Measurements from ENCODE around the gene LCNL1.
A peak's percentile ranks its signal among the peaks of the same experiment; 100 is the strongest.

LCNL1 gene

GRCh38 chr9:136994180-136994887 lies 11.5 kb downstream of the LCNL1 start:
- no peak overlapping the region for H3K4me2 ChIP-seq (ENCODE audit: insufficient read depth, low read length, poor library complexity, severe bottlenecking)
- no peak overlapping the region for H2AFZ ChIP-seq (ENCODE audit: low read length)
- H2AK5ac ChIP-seq (ENCODE audit: low read depth, low read length) = no peak overlapping the region
- peak overlapping the region; percentile 58 for H2BK12ac ChIP-seq (ENCODE audit: low read length)
- peaks cover 4 to 22% of the 10 kb centered on the region in 2 donors for H3K4me1 ChIP-seq (ENCODE audit: control insufficient read depth in 2 of 2, insufficient read depth in 1 of 2, low read depth in 1 of 2, low read length in 2 of 2)
- no peak overlapping the region for H3K4ac ChIP-seq (ENCODE audit: low read length)
- H3K27ac ChIP-seq (replicated peaks; ENCODE audit: low read length) = no peak overlapping the region
- peaks cover 0 to 5% (median 0%) of the 10 kb centered on the region in 3 experiments for H3K27me3 ChIP-seq (ENCODE audit: control insufficient read depth in 3 of 3, insufficient read depth in 3 of 3, low read depth in 1 of 3, low read length in 3 of 3)
- peak overlapping the region in 1 of 2 donors; percentile 97 for H3K4me3 ChIP-seq (ENCODE audit: low read length in 2 of 2)
- no peak overlapping the region for H4K91ac ChIP-seq (ENCODE audit: low read depth, low read length, poor library complexity)
- no peak for DNase-seq (ENCODE audit: low spot score)
- peaks cover 6 to 15% of the 10 kb centered on the region in 2 donors for H3K36me3 ChIP-seq (replicated peaks in 1 of 2; ENCODE audit: control insufficient read depth in 2 of 2, insufficient read depth in 2 of 2, low read length in 2 of 2)
- peaks cover 9% of the 10 kb centered on the region for H3K79me1 ChIP-seq (ENCODE audit: low read depth, low read length)
- no peak overlapping the region for H4K8ac ChIP-seq (ENCODE audit: low read depth, low read length)
- H3K14ac ChIP-seq (ENCODE audit: low read length) = no peak overlapping the region
- peaks cover 8 to 13% of the 10 kb centered on the region in 2 donors for H3K9me3 ChIP-seq (replicated peaks in 1 of 2; ENCODE audit: control insufficient read depth in 2 of 2, insufficient read depth in 1 of 2, low read depth in 1 of 2, low read length in 2 of 2)
- H2BK120ac ChIP-seq (ENCODE audit: low read depth, low read length) = no peak overlapping the region
- no peak overlapping the region for H3K23ac ChIP-seq (ENCODE audit: low read depth, low read length, poor library complexity)
- peak overlapping the region; percentile 5 for H2BK5ac ChIP-seq (ENCODE audit: low read length)
- H3K9ac ChIP-seq (ENCODE audit: low read depth, low read length, poor library complexity) = no peak overlapping the region
- H3K18ac ChIP-seq (ENCODE audit: low read length) = no peak overlapping the region
- no peak overlapping the region for H2BK15ac ChIP-seq (ENCODE audit: low read length)
- WGBS, 2 donors (ENCODE audit: extremely low coverage in 2 of 2, insufficient read length in 2 of 2, insufficient replicate concordance in 1 of 2) = no CpG with 5 or more reads among the region's 54 CpGs

GRCh38 chr9:136994888-136995230 lies 12.1 kb downstream of the LCNL1 start:
- H2AFZ ChIP-seq (ENCODE audit: low read length) = no peak overlapping the region
- no peak overlapping the region for H3K14ac ChIP-seq (ENCODE audit: low read length)
- H2BK120ac ChIP-seq (ENCODE audit: low read depth, low read length) = no peak overlapping the region
- no peak overlapping the region for H4K91ac ChIP-seq (ENCODE audit: low read depth, low read length, poor library complexity)
- no peak overlapping the region for H4K8ac ChIP-seq (ENCODE audit: low read depth, low read length)
- H3K4me3 ChIP-seq (ENCODE audit: low read length in 2 of 2) = no peak overlapping the region
- no peak overlapping the region for H3K18ac ChIP-seq (ENCODE audit: low read length)
- no CpG with 5 or more reads among the region's 40 CpGs for WGBS, 2 donors (ENCODE audit: extremely low coverage in 2 of 2, insufficient read length in 2 of 2, insufficient replicate concordance in 1 of 2)
- peaks cover 9% of the 10 kb centered on the region for H3K79me1 ChIP-seq (ENCODE audit: low read depth, low read length)
- H3K36me3 ChIP-seq (replicated peaks in 1 of 2; ENCODE audit: control insufficient read depth in 2 of 2, insufficient read depth in 2 of 2, low read length in 2 of 2) = peaks cover 6 to 15% of the 10 kb centered on the region in 2 donors
- H2BK15ac ChIP-seq (ENCODE audit: low read length) = no peak overlapping the region
- H3K9me3 ChIP-seq (replicated peaks in 1 of 2; ENCODE audit: control insufficient read depth in 2 of 2, insufficient read depth in 1 of 2, low read depth in 1 of 2, low read length in 2 of 2) = peaks cover 8 to 13% of the 10 kb centered on the region in 2 donors
- H3K4me1 ChIP-seq (ENCODE audit: control insufficient read depth in 2 of 2, insufficient read depth in 1 of 2, low read depth in 1 of 2, low read length in 2 of 2) = peaks cover 4 to 22% of the 10 kb centered on the region in 2 donors
- peaks cover 0 to 5% (median 0%) of the 10 kb centered on the region in 3 experiments for H3K27me3 ChIP-seq (ENCODE audit: control insufficient read depth in 3 of 3, insufficient read depth in 3 of 3, low read depth in 1 of 3, low read length in 3 of 3)
- H3K27ac ChIP-seq (replicated peaks; ENCODE audit: low read length) = no peak overlapping the region
- no peak overlapping the region for H3K4ac ChIP-seq (ENCODE audit: low read length)
- no peak overlapping the region for H3K4me2 ChIP-seq (ENCODE audit: insufficient read depth, low read length, poor library complexity, severe bottlenecking)
- H2AK5ac ChIP-seq (ENCODE audit: low read depth, low read length) = no peak overlapping the region
- H3K23ac ChIP-seq (ENCODE audit: low read depth, low read length, poor library complexity) = no peak overlapping the region
- no peak overlapping the region for H2BK5ac ChIP-seq (ENCODE audit: low read length)
- DNase-seq (ENCODE audit: low spot score) = no peak
- H2BK12ac ChIP-seq (ENCODE audit: low read length) = no peak overlapping the region
- H3K9ac ChIP-seq (ENCODE audit: low read depth, low read length, poor library complexity) = no peak overlapping the region

GRCh38 chr9:136995362-136995761 lies 12.6 kb downstream of the LCNL1 start:
- H3K9me3 ChIP-seq (replicated peaks in 1 of 2; ENCODE audit: control insufficient read depth in 2 of 2, insufficient read depth in 1 of 2, low read depth in 1 of 2, low read length in 2 of 2) = peaks cover 8 to 11% of the 10 kb centered on the region in 2 donors
- no peak overlapping the region for H2BK5ac ChIP-seq (ENCODE audit: low read length)
- H4K91ac ChIP-seq (ENCODE audit: low read depth, low read length, poor library complexity) = no peak overlapping the region
- peaks cover 0 to 5% (median 0%) of the 10 kb centered on the region in 3 experiments for H3K27me3 ChIP-seq (ENCODE audit: control insufficient read depth in 3 of 3, insufficient read depth in 3 of 3, low read depth in 1 of 3, low read length in 3 of 3)
- peak overlapping the region; percentile 63 for H2AK5ac ChIP-seq (ENCODE audit: low read depth, low read length)
- H3K4me3 ChIP-seq (ENCODE audit: low read length in 2 of 2) = no peak overlapping the region
- no peak overlapping the region for H3K27ac ChIP-seq (replicated peaks; ENCODE audit: low read length)
- H3K9ac ChIP-seq (ENCODE audit: low read depth, low read length, poor library complexity) = no peak overlapping the region
- no peak for DNase-seq (ENCODE audit: low spot score)
- no peak overlapping the region for H2BK120ac ChIP-seq (ENCODE audit: low read depth, low read length)
- no peak overlapping the region for H3K18ac ChIP-seq (ENCODE audit: low read length)
- no peak overlapping the region for H3K4ac ChIP-seq (ENCODE audit: low read length)
- no peak overlapping the region for H3K14ac ChIP-seq (ENCODE audit: low read length)
- H4K8ac ChIP-seq (ENCODE audit: low read depth, low read length) = peak overlapping the region; percentile 43
- H2AFZ ChIP-seq (ENCODE audit: low read length) = no peak overlapping the region
- H3K4me1 ChIP-seq (ENCODE audit: control insufficient read depth in 2 of 2, insufficient read depth in 1 of 2, low read depth in 1 of 2, low read length in 2 of 2) = peaks cover 8 to 19% of the 10 kb centered on the region in 2 donors
- H3K79me1 ChIP-seq (ENCODE audit: low read depth, low read length) = peaks cover 9% of the 10 kb centered on the region
- no peak overlapping the region for H2BK12ac ChIP-seq (ENCODE audit: low read length)
- H3K36me3 ChIP-seq (replicated peaks in 1 of 2; ENCODE audit: control insufficient read depth in 2 of 2, insufficient read depth in 2 of 2, low read length in 2 of 2) = peaks cover 6 to 15% of the 10 kb centered on the region in 2 donors
- no CpG with 5 or more reads among the region's 30 CpGs for WGBS, 2 donors (ENCODE audit: extremely low coverage in 2 of 2, insufficient read length in 2 of 2, insufficient replicate concordance in 1 of 2)
- no peak overlapping the region for H3K4me2 ChIP-seq (ENCODE audit: insufficient read depth, low read length, poor library complexity, severe bottlenecking)
- H3K23ac ChIP-seq (ENCODE audit: low read depth, low read length, poor library complexity) = no peak overlapping the region
- H2BK15ac ChIP-seq (ENCODE audit: low read length) = peak overlapping the region; percentile 71

- WGBS, 2 donors (ENCODE audit: extremely low coverage in 2 of 2, insufficient read length in 2 of 2, insufficient replicate concordance in 1 of 2) = no CpG with 5 or more reads among the region's 12 CpGs
- H3K27me3 ChIP-seq (ENCODE audit: control insufficient read depth in 3 of 3, insufficient read depth in 3 of 3, low read depth in 1 of 3, low read length in 3 of 3) = peaks cover 0 to 5% (median 0%) of the 10 kb centered on the region in 3 experiments
- H2AFZ ChIP-seq (ENCODE audit: low read length) = no peak overlapping the region
- peak overlapping the region; percentile 81 for H2BK15ac ChIP-seq (ENCODE audit: low read length)
- H3K4me3 ChIP-seq (ENCODE audit: low read length in 2 of 2) = no peak overlapping the region
- H3K36me3 ChIP-seq (replicated peaks in 1 of 2; ENCODE audit: control insufficient read depth in 2 of 2, insufficient read depth in 2 of 2, low read length in 2 of 2) = peaks cover 6 to 15% of the 10 kb centered on the region in 2 donors
- H3K79me1 ChIP-seq (ENCODE audit: low read depth, low read length) = peaks cover 9% of the 10 kb centered on the region
- H2BK12ac ChIP-seq (ENCODE audit: low read length) = no peak overlapping the region
- no peak overlapping the region for H4K8ac ChIP-seq (ENCODE audit: low read depth, low read length)
- no peak overlapping the region for H3K9ac ChIP-seq (ENCODE audit: low read depth, low read length, poor library complexity)
- no peak overlapping the region for H3K23ac ChIP-seq (ENCODE audit: low read depth, low read length, poor library complexity)
- H3K14ac ChIP-seq (ENCODE audit: low read length) = no peak overlapping the region
- peak overlapping the region; percentile 11 for H2BK5ac ChIP-seq (ENCODE audit: low read length)
- H2BK120ac ChIP-seq (ENCODE audit: low read depth, low read length) = no peak overlapping the region
- H4K91ac ChIP-seq (ENCODE audit: low read depth, low read length, poor library complexity) = no peak overlapping the region
- no peak overlapping the region for H3K4me2 ChIP-seq (ENCODE audit: insufficient read depth, low read length, poor library complexity, severe bottlenecking)
- H3K4me1 ChIP-seq (ENCODE audit: control insufficient read depth in 2 of 2, insufficient read depth in 1 of 2, low read depth in 1 of 2, low read length in 2 of 2) = peaks cover 9 to 19% of the 10 kb centered on the region in 2 donors
- no peak overlapping the region for H3K4ac ChIP-seq (ENCODE audit: low read length)
- H2AK5ac ChIP-seq (ENCODE audit: low read depth, low read length) = peak overlapping the region; percentile 88
- H3K9me3 ChIP-seq (replicated peaks in 1 of 2; ENCODE audit: control insufficient read depth in 2 of 2, insufficient read depth in 1 of 2, low read depth in 1 of 2, low read length in 2 of 2) = peaks cover 3 to 6% of the 10 kb centered on the region in 2 donors
- no peak overlapping the region for H3K27ac ChIP-seq (replicated peaks; ENCODE audit: low read length)
- peak overlapping the region; percentile 92 for H3K18ac ChIP-seq (ENCODE audit: low read length)
- no peak for DNase-seq (ENCODE audit: low spot score)
These were observed 13.0 kb downstream of the LCNL1 start for GRCh38 chr9:136995772-136996311.
